GM12875 (cell line): Measurements from ENCODE around the gene SOX2.
A peak's percentile ranks its signal among the peaks of the same experiment; 100 is the strongest.

Experiments used
- H3K4me3 ChIP-seq: one replicate; pipeline ENCODE4 v1.5.1; 2011; ENCODE audit warnings: low read depth, low read length, control low read depth
- TF ChIP-seq, protein P1 (sequence below): IDR thresholded peaks from 2 replicates; pipeline ENCODE4 v1.5.1; 2011; ENCODE audit warnings: low read depth, mild to moderate bottlenecking, control low read depth, inconsistent platforms, low read length, moderate library complexity, borderline replicate concordance; ENCODE audit not compliant: insufficient read depth

SOX2 gene

DNA sequence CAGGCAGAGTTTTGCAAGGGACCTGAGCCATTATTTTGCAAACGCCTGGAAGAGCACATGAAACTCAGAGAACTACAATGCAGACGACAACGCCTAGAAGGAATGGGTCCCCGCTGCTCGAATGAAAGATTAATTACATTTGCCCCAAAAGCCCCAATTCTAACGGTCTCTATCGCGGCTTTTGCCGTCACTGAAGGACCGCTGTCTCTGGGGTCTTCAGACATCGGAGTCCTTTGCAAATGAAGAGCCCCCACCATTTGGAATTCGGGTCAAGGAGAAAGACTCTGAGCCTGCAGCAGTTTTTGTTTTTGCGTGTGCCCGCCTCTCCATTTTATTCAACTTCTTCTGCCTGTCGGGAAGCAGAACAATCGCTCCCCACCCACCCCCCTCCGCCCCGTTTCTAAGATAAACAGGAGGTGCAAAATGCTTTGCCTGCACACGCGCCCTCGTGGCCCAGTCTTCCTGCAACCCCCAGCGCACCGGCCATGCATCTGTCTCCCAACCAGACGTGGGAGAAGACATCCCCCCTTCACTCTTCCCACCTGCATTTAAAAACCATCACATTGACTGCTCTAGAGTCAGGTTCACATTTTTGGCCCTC, 13.5 kb downstream of the SOX2 start:
- TF ChIP-seq, protein P1, sequence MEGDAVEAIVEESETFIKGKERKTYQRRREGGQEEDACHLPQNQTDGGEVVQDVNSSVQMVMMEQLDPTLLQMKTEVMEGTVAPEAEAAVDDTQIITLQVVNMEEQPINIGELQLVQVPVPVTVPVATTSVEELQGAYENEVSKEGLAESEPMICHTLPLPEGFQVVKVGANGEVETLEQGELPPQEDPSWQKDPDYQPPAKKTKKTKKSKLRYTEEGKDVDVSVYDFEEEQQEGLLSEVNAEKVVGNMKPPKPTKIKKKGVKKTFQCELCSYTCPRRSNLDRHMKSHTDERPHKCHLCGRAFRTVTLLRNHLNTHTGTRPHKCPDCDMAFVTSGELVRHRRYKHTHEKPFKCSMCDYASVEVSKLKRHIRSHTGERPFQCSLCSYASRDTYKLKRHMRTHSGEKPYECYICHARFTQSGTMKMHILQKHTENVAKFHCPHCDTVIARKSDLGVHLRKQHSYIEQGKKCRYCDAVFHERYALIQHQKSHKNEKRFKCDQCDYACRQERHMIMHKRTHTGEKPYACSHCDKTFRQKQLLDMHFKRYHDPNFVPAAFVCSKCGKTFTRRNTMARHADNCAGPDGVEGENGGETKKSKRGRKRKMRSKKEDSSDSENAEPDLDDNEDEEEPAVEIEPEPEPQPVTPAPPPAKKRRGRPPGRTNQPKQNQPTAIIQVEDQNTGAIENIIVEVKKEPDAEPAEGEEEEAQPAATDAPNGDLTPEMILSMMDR, result no peak
- H3K4me3 ChIP-seq, result no peak overlapping the region

DNA sequence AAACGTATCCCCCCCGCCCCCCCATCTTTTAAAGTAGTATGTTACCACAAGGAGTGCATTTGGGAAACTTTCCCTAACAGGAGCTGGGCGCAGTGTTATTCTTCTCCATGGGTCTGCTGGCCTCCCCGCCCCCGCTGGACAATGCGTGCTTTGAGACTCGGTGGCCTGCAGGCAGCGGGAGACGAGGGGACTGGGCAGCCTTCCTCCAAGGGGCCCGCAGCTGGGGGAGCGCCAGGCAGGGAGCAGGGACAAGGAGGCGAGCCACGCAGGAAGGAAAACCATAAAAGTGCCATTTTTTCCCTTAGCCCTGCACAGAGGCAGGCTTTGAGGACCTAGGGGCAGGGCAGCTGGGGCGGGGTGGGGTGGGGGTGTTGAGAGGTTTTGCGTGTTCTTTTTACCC, 14.1 kb downstream of the SOX2 start:
- no peak overlapping the region for H3K4me3 ChIP-seq
- TF ChIP-seq, protein P1, result no peak

DNA sequence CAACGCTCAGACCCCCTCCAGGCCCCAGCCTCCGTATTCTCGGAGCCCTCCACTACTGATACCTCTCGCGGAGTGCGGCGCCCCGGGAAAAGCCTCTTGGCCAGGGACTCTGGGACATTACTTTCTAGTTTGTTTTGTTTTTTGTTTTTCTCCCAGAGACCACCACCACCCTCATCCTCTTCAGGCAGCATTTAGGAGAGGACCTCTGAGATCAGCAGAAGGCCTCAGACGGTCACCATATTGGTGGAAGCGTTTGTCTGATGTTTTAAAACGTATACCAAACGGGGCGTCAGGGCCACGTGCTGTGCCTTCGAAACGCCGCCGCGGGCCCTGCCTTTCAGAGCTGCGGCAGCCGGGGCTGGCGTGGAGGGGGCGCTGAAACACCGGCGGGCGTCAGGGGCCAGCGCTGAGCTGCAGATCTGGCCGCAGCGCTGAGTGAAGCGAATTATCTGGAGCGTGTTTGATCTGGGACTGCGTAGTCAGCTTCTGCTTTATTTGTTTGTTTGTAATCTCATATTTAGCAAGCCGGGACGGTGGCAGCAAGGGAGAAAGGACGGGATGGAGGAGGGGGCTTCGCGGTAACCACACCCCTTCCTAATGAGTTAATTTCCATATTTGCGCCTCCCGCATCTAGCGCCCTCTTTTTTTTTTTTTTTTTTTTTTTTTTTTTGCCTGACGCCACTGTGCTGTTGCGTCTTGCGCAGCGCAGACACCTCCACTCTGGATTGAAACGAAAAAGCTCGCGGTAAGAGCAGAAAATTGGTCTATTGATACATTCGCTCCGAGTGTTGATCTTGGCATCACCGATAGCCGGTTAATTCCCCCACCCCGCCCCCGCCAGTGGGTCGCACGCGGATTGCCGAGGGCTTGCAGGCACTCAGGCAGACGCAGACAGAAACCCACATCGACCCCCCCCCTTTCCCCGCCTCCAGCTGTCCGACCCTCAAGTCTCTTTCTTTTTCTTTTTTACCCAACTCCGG, 14.9 kb downstream of the SOX2 start:
- peak overlapping the region; percentile 32 for H3K4me3 ChIP-seq
- TF ChIP-seq, protein P1, result no peak

DNA sequence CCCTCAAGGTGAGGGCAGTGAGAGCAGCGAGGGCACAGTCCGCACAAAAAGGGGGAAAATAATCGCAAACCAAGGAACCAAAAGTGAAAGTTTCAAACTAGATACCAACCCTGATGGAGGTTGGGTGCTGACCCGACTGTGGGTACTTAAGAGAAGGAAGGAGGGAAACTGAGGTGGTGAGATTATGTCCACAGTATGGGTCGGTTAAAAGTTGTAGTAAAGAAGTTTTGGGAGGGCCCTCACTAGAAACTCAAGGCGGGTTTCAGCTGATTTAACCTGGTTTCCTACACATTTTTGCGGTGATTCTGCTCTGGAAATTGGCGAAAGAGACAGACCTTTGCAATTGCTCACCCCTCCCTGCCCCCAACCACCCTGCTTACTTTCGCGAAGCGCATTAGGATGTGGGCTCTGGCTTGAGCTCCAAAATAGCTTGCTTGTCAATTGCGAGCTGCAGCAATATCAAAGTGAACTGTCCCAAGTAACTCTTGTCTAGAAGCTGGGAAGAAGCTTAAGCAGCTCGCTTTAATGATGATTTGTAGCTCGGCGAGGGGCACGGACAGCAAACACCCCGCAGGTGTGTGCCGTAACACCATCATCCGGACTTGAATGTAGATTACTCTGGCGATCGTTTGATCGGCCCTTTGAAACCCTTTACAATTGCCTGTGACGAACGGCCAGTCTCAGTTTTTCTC, 15.8 kb downstream of the SOX2 start:
- peak overlapping the region; percentile 32 for H3K4me3 ChIP-seq
- TF ChIP-seq, protein P1, result no peak

DNA sequence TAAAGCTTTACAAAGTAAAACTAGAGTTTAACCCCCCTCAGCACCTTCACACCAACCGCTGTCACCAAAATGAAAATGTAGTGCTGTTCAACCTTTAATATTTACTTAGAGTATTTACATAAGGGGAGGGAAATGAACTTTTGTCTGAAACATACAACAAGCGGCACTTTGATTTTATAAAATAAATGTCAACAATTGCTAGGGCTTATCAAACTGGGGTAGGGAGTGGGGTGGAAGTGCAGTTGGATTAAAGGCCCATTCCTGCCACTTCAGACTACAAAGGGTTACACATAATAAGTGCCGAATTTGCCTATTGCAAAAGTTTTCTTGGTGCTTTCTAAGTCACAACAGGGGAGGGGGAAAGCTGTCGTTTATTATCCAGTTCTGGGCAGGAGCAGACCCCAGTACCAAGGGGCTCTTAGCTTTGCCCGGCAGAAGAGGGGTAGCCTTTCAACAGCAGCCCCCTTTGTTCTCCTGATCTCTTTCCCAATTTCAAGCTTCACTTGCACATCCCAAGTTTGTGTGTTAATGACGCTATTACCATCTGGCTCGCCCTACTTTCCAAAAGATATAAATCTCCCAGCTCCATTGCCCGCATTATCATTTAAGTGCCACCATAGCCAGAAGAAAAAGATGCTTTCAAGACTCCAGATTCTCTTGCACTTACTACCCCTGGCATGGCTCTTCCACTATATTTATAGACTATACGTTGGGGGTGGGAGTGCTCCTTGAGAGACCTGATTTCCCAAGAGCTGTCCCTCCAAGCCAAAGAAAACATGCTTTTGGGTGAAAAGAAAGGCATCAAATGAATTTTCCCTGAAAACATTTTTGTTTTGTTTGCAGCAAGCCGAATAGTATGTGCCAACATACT, 17.0 kb downstream of the SOX2 start:
- H3K4me3 ChIP-seq, result no peak overlapping the region
- TF ChIP-seq, protein P1, result no peak

DNA sequence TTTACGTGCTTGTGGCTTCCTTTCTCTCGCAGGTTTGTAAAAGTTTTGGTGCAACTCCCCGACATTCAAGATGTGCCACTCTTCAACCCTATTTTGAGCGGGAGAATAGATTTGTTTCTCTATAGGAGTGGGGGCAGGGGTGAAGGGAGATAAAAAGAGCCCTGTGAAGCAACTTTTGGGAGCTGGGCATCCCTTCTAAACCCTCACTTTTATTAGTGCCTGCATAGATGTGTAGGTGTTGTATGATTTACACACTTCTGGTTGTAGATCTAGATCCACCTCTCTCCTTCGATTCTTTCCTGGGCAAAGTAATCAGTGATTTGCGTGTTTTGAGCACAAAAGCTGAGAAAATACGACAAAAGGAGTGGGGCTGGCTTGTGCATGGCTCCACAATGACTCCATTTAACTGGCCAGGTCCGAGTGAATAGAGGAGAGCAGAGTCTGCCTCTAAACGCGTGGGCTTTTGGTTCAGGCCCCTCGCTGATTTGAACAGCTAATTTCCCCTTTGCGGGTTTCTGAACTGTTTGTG, 17.7 kb downstream of the SOX2 start:
- no peak overlapping the region for H3K4me3 ChIP-seq
- TF ChIP-seq, protein P1, result no peak
